ENCODE data around the gene SHROOM3.

The SHROOM3 gene

DNA sequence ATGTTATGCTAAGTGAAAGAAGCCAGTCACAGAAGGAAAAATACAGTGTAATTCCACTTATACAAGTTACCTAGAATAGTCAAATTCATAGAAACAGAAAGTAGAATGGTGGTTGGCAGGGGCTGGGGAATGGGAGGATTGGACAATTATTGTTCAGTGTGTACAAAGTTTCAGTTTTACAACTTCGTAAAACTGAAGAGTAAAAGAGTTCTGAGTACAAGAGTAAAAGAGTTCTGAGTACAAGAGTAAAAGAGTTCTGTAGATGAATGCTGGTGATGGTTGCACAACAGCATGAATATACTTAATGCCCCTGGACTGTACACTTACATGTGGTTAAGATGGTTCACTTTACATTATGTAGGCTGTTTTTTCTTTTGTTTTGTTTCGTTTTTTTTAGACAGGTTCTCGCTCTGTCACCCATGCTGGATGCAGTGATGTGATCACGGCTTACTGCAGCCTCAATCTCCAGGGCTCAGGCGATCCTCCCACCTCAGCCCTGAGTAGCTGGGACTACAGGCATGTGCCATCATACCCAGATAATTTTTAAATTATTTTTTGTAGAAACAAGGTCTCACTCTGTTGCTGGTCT, 232.0 kb downstream of the SHROOM3 start:
- no peak for DNase-seq

DNA sequence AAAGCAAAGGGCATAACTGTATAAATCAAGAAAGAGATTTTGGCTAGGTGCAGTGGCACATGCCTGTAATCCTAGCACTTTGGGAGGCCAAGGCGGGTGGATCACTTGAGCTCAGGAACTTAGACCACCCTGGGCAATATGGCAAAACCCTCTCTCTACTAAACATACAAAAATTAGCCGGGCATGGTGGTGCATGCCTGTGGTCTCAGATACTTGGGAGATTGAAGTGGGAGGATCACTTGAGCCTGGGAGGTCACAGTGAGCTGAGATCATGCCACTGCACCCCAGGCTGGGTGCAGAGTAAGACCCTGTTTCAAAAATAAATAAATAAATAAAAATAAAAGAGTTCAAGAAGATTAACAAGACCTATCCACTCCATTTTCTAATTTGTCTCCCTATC, 235.6 kb downstream of the SHROOM3 start:
- no peak for DNase-seq

DNA sequence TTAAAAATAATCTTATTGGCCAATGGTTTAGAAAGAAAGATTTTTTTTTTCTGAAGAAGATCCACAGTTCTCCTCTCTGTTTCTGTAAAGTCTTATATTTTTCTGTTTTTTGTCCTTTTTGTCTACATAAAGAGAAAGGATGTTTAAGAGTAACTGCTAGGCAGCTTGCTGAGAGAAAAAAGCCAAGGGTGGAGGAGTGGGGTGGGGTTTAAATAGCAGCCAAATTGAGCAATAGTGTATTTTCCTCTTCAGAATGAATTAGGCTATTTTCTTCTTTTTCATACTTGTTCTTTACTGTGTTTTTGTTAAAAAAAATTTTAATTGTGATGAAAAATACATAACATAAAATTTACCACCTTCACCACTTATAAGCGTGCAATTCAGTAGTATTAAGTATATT, 238.3 kb downstream of the SHROOM3 start:
- DNase-seq = no peak

DNA sequence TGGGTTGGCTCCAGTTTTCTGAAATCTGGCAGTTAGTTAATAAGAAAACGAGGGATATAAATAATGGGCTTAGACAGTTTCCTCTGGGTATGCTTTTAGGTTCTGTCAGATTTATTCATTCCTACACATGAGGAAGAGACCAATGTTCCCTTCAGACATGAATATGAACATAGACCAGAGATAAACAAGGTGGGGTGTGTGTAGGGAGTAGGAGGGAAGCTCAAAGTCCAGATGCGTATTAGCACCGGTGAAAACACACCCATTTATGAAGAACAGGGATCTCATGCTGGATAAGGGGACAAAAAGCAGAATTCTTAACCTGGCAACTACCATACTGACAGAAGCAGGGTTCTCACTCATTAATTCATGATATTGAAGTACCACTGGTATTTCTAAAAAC, 240.0 kb downstream of the SHROOM3 start:
- DNase-seq = no peak

DNA sequence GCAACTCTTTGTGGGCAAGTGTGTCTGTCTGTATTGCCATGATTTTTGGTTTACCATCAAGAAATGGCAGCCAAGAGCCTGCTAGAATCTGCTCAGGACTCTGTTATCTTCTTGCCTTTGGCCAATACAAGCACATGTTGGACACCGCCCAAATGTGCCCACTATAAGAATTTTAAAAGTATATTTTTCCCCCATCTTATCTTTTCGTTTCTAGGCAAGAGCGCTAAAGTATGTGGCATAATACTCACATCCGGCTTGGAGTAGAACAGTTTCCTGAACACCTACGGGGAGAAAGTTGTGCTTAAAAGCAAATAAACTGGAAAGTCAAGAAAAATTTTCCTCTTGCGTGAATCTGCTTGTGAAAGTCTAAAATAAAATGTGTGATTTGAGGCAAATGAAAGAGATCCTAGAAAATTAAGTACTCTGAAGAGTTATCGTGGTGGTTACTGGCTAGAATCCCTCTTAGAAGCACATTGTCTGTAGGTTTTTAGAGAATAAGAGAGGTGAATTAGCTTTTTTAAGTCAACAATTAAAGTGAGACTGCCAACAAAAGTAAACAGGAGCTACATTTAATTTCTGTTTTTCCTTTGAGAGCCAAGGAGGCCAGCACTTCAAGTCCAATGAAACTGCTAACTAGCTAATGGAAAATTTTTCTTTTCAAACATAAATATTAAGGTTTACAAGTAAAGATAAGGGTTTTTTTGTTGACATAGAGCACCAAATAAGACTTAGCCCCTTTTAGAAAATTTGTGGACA, 242.7 kb downstream of the SHROOM3 start:
- DNase-seq = no peak

DNA sequence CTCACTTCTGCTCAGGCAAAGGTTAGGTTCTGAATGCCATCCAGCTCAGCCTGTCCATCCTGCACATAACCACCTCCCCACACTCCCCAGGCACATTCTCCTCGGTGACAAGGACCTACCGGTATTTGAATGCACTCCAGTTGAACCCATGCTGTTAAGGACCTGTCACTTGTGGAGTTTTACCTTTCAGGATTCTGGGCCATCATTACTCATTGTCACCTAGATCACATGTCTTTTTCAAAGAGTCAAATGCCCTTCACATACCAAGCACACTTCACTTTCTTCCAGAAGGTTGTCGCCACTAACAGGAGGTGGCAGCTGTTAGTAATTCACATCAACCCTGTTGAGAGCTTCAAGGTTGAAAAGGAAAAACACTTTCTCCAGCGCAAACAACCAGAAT, 244.7 kb downstream of the SHROOM3 start:
- no peak for DNase-seq

DNA sequence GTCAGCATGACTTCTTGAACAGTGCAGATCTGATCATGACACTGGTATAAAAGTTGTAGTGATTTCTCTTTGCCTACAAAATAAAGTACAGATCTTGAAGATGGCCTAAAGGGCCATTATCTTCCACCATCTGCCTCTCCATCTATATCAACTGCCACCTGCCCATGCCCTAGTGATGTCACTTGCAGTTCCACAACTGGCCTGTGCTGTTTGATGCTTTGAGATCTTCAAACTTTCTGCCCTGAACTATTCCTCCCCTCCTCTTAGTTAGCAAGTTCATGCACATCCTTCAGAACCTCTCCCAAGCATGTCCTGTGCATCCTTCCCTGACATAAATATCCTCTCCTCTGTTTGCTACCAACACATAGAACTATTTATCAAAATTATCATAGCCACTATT, 245.9 kb downstream of the SHROOM3 start:
- DNase-seq = no peak

DNA sequence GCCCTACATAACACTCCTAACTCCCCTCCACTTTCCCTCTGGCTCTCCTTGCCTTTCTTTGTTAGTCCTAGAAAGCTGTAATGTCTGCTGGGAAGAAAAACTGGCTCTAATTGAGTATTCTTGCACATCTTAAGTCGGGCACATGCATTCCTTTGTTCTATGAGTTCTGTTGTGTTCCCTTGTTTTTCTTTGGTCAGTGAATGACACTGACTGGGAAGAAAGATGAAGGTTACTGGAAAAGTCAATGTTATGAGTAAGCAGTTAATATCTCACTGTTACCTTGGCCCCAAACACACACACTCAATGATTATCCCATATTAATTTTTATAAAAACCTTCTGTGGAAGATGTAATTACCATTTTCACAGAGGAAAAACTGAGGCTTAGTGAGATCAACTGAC, 247.0 kb downstream of the SHROOM3 start:
- DNase-seq = no peak

DNA sequence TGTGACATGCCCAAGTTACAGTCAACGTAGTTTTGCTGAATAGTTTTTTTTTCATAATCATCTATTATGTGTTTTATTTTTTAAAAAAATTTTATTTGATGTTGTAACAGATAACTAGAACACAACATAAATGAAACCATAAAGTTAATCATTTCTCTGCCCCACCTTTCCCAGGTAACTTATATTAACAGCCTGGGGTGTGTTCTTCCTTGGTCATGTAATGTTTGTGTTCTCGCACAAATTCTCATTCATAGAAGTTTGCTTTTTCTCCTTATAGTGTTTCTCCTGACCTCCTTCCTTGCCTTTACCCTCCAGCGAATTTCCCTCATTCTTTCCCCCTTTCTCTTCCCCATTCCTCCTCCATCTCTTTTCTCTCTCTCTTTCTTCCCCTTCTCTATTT, 248.1 kb downstream of the SHROOM3 start:
- DNase-seq = no peak

DNA sequence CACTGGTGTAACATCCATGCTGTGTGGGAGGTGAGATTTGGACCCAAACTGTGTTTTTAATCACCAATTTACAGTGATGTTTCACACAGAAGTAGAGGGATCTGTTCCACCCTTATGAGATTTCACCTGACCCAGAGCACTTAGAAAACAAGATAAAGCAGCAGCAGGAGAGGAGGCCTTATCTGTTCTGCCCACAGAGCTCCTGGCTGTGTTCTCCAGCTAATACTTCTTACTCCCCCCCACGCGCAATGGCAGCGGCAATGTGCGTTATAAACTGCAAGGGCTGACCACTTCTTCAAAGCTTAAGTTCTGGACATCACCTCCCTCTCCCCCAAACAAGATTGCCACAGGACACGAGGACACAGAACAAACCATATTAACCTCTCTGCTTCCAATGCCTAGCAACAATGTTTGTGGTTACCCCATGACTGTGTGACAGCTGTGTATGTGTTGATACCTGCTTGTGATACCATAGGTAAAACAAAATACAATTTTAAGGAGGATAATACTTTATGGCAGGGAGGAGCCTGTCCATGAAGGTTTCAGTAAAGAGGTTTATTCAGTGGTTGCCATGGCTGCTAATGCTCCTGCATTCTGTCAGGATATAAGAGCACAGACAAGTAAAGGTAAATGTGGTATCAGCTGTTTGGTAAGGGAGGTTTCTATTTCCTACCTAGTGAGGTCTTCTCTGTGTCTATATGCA, 252.9 kb downstream of the SHROOM3 start:
- no peak for DNase-seq

DNA sequence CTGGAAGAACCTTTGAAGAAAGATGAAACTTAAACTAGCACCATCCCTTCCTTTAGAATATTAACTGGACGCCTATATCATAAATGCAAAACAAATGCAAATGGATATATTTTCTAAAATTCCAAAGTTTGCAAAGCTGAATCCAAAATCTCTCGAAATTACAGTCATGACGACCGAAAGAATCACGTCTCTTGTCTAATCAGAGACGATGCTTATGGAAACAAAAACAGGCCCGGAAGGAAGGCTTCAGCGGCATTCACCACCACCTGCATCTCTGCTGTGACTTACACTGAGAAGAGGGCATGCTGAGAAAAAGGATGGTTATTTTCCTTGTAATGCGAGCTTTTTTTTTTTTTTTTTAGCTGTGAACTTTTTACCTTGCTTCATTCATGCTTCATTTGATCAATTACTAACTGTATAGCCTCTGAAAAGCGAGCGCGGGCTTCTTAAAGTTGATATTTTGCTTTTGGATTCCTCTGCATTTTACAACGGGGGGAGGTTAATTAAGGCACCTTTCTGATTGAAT, 253.7 kb downstream of the SHROOM3 start:
- no peak for DNase-seq

DNA sequence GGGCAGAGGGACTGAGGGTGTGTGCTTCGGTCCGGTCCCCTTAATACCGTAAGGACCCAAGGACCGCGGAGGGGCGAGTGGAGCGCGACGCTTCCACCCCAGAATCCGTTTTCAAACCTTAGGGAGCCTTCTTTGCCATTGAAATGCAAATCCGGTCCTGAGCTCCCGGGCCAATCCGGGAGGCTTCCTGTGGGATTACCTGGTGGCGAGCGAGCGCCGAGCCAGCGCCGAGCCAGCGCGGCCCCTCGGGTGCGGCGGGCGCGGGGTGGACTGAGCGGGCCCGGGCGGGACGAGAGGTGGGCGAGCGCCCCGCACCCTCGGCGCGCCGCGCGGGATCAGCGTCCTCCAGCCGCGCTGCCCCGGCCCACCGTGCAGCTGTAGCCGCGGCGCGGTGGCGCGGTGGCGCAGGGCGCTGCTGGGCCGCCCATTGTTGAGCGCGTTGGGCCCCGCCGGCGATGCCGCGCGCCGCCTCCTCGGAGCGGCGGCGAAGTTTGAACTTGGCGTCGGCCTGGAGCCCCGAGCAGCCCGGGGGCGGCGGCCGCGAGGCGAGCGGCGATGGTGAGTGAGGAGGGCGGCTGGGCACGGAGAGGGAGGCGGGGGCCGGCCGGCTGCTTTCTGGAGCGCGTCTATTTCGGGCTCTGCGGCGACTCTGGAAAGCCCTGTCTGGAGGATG, 254.3 kb downstream of the SHROOM3 start:
- DNase-seq = no peak

DNA sequence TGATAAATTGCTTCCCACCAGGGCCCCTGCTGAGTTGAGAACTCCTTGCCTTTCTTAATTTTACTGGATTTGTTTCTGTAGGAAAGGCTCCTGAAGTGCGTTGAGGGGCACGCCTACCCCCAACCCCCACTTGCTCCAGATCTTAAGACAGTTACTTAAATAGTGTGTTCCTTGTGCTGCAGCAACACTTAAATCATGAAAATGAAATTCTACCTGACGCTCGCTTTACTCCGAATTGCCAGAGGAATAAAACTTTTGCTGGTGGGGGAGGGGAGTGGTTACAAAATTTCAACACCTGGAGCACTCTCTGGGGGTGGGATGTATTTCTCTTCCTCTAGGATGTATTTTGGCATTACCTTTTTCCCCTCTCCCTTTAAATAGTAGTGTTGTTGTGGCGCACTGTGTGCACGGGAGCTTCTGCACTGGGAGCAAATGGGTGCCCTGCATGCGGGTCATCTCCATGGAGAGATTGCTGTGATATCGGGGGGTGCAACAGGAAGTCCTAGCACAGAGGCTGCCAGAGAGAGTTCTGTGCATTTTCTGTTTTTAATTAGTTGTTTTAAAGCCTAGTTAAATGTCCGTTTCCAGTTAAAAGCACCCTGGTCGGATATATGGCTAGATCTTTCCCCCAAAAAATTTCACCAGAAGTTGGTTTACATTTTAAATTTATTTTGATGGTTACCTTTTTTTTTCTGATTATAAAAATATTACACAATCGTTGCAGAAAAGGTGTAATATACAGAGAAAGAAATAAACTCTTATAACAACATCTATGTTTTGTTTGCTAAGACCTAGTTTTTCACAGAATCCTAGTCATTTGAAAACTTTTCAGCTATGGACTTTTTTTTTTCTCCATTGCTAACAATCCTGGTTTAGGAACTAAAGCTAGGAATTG, 255.2 kb downstream of the SHROOM3 start:
- no peak for DNase-seq

DNA sequence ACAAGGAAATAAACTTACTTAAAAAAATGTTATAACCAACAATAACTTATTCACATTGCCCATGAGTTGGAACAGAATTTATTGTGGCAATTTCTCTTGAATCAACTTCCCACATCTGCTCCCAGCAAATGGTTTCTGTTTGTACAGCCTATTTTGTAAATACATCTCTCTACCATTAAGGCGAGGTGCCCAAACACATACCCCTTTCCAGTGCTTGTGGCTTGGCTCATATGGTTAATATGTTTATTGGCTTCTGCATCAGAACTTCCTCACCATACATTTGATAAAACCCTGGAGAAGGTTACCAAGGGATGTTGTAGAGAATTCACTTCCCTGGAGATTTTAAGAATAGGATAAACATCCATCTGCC, 255.9 kb downstream of the SHROOM3 start:
- no peak for DNase-seq

DNA sequence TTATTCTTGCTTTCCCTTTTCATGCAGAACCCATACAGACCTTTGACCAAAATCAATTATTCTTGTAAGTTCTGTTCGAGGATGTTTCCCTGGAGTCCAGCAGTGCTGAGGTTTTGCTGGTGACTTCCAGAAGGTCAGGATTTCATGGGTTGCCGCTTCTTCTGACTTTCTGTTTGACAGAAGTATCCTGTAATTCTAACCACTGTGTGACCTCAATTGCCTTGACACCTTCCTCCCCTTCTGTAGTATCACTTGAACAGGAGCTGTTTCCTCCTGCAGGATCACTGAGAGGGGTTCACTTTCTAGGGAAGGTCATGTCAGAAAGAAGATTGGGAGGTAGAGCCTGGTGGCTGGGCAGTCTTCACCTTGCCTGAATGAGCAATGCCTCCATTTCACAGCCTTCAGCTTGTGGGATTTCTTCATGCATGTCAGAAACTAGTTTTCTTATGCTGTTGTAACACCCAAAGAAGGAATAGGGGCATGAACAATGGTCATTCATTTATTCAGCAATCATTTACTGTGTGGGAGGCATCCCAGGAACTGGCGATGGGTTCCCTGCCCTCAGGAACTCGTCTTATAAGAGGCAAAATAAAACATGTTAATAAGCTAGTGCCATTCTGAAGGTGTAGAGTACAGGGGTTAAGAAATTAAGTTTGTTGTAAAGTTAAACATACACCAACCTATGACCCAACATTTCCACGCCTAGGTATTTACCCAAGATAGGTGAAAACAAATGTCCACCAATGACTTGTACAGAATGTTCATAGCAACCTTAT, 257.0 kb downstream of the SHROOM3 start:
- DNase-seq = no peak

DNA sequence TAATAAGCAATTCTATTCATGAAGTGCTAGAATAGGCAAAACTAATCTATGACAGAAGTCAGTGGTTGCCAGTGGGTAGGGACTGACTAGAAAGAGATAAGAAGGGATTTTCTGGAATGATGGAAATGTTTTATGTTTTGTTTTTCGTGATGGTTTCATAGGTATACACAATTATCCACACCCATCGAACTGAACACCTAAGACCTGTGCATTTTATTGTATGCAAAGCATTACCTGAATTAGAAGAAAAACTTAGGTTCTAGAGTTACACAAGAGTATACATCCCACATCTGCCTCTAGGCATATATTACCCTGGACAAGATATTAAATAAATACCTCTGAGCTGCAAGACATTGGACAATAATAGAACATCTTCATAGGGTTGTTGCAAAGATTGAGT, 257.7 kb downstream of the SHROOM3 start:
- no peak for DNase-seq

DNA sequence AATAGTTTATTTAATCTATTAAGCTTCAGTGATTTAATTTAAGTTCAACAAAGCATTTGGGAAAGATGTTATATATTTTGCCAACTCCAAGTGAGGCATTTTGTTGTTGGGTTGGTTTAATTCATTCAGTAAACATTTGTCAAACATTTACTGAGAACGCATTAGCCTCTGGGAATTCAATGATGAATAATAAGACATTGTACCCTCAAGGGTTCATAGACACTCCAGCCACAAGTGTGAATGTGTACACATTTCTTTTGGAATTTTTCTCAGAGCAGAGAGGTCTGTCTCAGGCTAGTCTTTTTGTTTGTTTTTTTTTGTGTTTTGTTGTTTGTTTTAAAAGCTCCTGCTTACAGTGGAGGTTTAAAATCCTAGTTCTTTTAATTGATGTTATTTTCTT, 259.0 kb downstream of the SHROOM3 start:
- no peak for DNase-seq

DNA sequence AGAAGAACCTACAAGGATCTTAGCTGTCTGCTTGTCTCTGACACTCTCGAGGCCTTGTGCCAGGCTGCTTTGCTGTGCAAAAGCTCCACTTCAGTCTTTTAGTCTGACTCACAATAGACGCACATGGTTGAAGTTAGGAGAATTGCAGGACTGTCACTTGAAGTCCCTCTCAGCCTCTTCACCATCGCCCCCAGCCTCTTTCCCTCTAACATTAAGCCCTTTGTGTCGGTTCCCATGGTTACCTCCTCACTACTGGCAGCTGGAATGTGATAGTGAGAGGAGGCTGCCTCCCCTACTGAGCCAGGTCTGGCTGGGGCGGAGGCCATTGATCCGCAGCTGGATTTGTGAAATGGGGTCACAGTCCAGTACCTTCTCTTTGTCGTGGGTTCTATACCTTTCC, 261.1 kb downstream of the SHROOM3 start:
- DNase-seq = no peak

DNA sequence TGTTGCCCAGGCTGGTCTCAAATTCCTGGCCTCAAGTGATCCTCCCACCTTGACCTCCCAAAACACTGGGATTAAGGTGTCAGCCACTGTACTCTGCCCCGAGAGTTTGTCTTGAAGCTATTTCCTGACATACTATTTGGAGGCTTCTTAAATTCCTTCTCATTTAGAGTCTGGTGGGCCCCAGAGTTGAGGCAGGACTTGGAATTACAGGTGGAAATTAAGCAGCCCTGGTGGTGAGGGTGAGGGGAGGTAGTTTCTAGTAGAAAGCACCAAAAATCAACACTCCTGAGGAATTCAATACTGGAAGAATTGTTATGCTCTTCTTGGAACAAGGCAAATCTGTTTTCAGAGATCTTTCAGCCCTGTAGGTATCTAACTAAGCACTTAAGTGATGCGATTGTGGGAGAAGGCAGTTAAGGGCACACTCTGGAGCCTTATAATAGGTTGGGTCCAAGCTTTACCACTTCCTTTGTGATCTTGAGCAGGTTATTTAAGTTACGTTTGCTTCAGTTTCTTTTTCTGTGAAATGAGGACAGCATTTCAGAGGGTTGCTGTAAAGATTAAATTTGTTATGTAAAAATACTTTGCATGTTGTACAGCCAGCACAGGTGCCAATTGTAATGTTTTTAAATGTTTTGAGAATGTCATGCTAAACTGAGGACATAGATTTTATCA, 262.2 kb downstream of the SHROOM3 start:
- DNase-seq = no peak

DNA sequence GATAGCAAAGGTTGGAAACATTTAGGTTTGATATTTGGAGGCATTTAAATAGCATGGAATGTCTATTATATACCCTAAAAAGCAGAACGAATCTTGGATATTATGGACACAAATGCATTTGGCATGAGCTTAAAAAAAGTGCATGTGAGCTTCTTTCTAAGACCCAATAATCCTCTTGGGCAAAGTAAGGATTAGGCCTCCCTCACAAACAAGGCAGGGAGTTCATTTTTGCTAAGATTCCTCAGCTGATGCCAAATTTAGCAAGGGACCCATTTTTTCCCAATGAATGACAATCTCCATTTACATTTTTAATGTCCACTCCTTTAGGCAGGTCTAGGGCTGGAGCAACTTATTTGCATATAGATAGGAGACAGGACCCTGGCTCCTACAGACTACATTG, 263.1 kb downstream of the SHROOM3 start:
- DNase-seq = no peak

DNA sequence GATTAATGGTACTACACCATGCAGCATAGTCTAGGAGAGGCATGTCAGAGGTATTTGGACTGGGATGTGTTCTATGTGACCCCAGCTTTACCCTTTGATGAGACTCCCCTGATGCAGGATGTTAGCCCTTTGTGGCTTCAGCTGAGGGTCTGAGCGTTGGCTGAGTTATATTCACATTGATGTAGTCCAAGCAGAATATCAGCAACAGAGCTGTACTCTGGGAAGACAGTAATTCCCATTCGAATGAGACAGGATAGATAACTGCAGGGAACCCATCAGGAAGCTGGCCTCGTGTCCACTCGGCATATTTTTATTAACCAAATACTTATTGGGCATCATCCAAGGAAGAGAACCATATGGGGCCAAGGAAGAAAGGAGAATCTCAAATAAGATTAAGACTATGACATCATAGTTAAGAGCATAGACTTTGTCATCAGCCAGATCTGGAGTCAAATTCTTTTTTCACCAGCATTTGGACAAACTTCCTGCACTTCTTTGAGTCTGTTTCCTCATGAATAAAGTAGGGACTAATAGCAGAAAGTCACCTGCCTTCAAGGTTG, 264.8 kb downstream of the SHROOM3 start:
- DNase-seq = no peak

Data from MV-4-11 (cell line).